HG02642 (cell line): ENCODE results near the gene IQSEC1.
"Not testable (repeated sequence)": the region's sequence is repeated elsewhere in the genome, so short reads cannot be mapped to it uniquely, and the experiment has no call there.

Experiments used
- ATAC-seq: cut with Tn5 transposase; IDR thresholded peaks from one replicate; pipeline ENCODE4 v1.9.1; 2021; ENCODE audit warnings: mild to moderate bottlenecking; ENCODE audit not compliant: unreplicated experiment, poor library complexity

The IQSEC1 gene

DNA sequence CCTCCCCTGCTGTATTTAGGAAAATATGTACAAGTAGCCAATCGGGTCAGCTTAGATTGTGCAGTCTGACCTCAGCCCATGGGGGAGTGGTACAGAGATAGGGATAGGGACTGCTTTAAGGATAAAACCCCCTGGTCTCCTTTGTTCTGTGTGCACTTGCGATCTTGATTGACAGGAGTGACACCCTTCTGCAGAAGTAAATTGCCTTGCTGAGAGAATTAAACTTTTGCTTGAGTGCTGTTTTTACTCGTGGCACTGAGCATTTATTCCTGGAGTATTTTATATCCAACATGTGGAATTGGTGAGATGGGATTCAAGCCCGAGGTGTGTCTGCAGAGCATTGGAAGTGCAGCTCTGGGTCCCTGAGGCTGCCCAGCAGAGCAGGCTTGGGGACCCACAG is 208.0 kb downstream of the IQSEC1 start:
- ATAC-seq: no peak

DNA sequence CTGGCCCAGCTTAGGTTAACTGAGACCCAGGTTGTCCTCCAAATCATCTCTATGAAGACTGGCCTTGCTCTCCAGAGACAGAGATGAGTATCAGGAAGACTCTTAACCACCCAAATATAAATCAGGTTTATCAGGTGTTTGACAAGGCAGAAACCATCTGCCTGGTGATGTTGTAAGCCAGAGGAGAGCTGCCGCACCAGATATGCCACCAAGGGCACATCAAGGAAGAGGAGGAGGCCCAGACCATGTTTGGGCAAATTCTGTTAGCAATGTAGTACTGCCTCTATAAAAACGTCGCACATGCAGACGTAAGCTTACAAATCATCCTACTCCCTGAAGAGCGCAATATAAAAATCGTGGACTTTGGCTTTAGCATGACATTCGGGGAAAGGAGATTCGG is 210.8 kb downstream of the IQSEC1 start:
- ATAC-seq: no peak

DNA sequence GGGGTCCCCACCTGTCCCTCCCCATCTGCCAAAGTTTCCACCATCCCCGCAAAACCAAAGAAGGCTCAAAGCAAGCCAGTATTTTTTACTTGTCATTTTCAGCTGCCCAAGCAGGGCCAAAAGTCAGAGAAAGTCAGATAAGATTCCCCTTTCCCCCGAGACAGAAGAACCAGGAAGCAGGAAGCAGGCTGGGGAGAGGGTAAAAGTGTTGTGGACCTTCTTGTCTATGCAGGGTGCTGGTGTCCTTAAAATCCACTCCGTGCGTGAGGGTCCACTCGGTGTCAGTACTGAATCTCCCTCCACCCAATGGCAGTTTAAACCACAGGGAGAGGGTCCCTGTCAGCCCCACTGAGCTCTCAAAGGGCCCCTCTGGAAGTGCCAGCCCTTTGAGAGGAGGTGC is 211.6 kb downstream of the IQSEC1 start:
- no peak for ATAC-seq

DNA sequence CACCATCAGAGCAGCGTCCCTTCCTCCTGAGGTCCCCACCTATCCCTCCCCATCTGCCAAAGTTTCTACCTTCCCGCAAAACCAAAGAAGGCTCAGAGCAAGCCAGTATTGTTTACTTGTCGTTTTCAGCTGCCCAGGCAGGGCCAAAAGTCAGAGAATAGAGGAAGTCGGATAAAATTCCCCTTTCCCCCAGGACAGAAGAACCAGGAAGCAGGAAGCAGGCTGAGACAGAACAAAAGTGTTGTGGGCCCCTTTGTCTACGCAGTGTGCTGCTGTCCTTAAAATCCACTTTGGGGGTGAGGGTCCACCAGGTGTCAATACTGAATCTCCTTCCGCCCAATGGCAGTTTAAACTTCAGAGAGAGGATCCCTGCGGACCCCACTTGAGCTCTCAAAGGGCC is 213.4 kb downstream of the IQSEC1 start:
- ATAC-seq: no peak

DNA sequence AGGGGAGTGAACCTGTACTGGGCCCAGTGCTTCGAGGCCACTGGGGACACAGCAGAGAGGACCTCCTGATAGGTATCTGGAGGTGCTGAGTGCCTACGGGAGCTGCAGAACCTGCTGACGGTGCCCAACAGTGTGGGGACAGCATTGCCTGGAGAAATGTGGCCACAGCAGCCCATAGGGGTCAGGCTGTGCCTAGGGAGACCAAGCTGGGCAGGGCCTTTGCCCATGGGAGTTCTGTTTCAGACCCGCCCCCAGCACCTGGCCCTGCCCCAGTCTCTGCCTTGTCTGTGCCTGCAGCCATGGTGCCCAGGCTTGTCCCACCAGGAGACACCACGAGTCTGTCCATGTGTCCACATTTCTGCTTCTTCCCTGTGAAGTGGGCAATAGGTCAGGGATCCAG is 216.6 kb downstream of the IQSEC1 start:
- no peak for ATAC-seq

DNA sequence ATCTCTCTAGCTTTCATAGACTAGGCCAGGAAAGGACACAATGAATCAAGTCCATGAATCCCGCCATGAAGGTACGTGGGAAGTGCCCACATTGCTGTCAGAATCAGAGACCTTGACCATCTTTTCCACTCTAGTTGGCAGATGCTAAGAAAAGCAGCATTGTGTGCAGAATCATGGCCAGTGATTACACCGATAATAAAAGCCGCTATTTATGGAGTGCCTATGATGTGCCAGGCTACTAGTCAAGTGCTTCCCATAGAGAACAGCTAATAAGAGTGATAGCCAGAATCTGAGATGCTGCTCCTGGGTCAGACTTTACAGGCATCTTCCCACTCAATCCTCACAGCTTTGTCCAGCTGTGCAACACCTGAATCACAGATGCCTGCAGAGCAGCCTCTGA is 218.7 kb downstream of the IQSEC1 start:
- ATAC-seq: no peak

DNA sequence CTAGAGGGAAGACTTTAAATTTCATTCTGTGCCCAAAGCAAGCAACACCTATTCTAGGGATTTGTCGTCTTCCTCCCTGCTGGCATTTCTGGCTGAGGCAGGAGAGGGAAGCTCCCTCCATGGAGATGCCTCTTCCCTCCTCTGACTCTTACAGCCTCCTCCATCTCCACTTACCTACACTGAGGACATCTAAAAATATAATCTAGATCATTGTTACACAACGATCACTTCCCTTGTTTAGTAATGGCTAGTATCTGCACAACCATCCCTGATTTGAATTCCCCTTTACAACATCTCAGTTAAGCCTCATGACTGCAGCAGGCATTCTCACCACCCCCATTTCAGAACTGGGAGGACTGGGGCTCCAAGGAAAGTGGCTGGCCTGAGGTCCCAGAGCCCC is 219.4 kb downstream of the IQSEC1 start:
- not testable (repeated sequence) for ATAC-seq

DNA sequence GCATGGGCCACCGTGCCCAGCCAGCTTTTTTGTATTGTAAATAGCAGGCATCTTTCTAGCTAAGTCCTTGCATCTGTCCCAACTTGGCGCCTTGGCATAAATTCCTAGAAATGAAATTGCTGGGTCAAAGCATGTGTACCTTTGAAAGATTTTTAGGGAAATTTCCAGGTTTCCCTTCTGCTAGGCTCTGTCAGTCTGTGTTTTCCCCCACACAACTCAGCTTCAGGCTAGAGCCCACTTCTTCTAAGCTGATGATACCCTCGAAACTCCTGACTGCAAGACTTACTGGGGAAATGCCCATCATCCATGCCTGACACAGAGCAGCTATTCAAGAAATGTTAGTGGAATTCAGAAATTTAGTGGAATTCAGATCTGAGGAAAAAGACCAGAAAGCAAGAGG is 221.0 kb downstream of the IQSEC1 start:
- no peak for ATAC-seq
